Heart right ventricle (tissue), 16 donors: ENCODE measurements around the gene ZHX3. TPM values are rescaled to one million over a fixed set of nuclear protein-coding genes. Genes with fewer than 3 reads are reported as not detected.

Experiments used
- ATAC-seq, 8 donors: fragments of 200-7000 bp; cut with Tn5 transposase; one replicate each; pipeline ENCODE4 v1.9.1; 2020; ENCODE audit warnings: mild to moderate bottlenecking in 8 of 8, moderate library complexity in 8 of 8, moderate number of reproducible peaks in 1 of 8
- DNase-seq, 2 donors: peaks; one replicate each; pipeline ENCODE4 v3.0.0-alpha.2; 2020
- H3K27ac ChIP-seq, 10 donors: fragments of 200-600 bp; sonication (generic) in 2 of 10; one replicate each; pipeline versions ENCODE4 v1.5.0 to v1.8.0; 2020 to 2022; ENCODE audit warnings: mild to moderate bottlenecking in 3 of 10
- H3K27me3 ChIP-seq, 7 donors: fragments of 200-600 bp; one replicate each; pipeline ENCODE4 v1.8.0; 2021 to 2022; ENCODE audit warnings: mild to moderate bottlenecking in 2 of 7
- H3K36me3 ChIP-seq, 9 donors: fragments of 200-600 bp; sonication (generic) in 1 of 9; one replicate each; pipeline versions ENCODE4 v1.5.0 to v1.8.0; 2020 to 2022; ENCODE audit warnings: mild to moderate bottlenecking in 2 of 9
- H3K4me1 ChIP-seq, 9 donors: fragments of 200-600 bp; sonication (generic) in 1 of 9; one replicate each; pipeline versions ENCODE4 v1.5.0 to v1.8.0; 2020 to 2022; ENCODE audit warnings: mild to moderate bottlenecking in 4 of 9
- H3K4me3 ChIP-seq, 10 donors: fragments of 200-600 bp; sonication (generic) in 2 of 10; one replicate each; pipeline versions ENCODE4 v1.5.0 to v1.8.0; 2020 to 2022; ENCODE audit warnings: mild to moderate bottlenecking in 7 of 10, moderate library complexity in 2 of 10
- H3K9me3 ChIP-seq, 11 donors: fragments of 200-600 bp in 10 of 11; sonication (generic) in 2 of 11; one replicate each; pipeline versions ENCODE4 v1.5.0 to v1.8.0; 2013 to 2022; ENCODE audit warnings: mild to moderate bottlenecking in 2 of 11, control low read depth in 1 of 11, moderate library complexity in 1 of 11
- CTCF ChIP-seq, 9 donors: fragments of 200-600 bp; sonication (generic) in 2 of 9; IDR thresholded peaks; one replicate each; pipeline versions ENCODE4 v1.5.0 to v1.8.0; 2021 to 2022; ENCODE audit warnings: antibody characterized with exemption in 9 of 9, mild to moderate bottlenecking in 5 of 9, moderate library complexity in 1 of 9
- WGBS, 2 donors: extraction: QIAGEN DNeasy Blood & Tissue Kit; methylation state at CpG; one replicate each; pipeline ENCODE4 v1.1.7; 2013; ENCODE audit warnings: inconsistent platforms in 1 of 2; 5-methylcytosine and 5-hydroxymethylcytosine counted together
- intact Hi-C, 10 donors: fragments of 100-400 bp; cut with DNase I; formaldehyde crosslinking; loops; one replicate each; pipeline versions ENCODE4 v1.11.1 to v1.14.2; 2022
- polyA plus RNA-seq, 2 donors: library from polyadenylated mRNA; stranded (reverse); fragments of 200-250 nt; gene quantifications; one replicate each; pipeline ENCODE4 v1.2.3, GENCODE V29; 2013
- total RNA-seq, 10 donors: library from RNA; stranded (reverse); fragmentation: NEBNext Ultra II Directional in 3 of 10; extraction: Animal tissue kit (Norgen Biotek cat#: 25700) in 3 of 10; gene quantifications; one replicate each; pipeline versions ENCODE4 v1.2.1 to v1.2.4, GENCODE V29; 2021 to 2023
- donor health status: Arrhythmogenic right ventricular cardiomyopathy.
- donor health status: ischemic (EF 13 %, LVEDD 7.1; RV severe dilation, severe dysfunction).
- donor health status: healthy with polysubstance abuse.
- donor health status: DM: no; HTN: yes; CAD: no.
- donor health status: DM: no; HTN: no; CAD: no.
- donor health status: ischemic (EF 25% LVEDD 6.9; RV normal size, moderate dysfunction).
- donor health status: ischemic (EF 25% LVEDD 5.7; RV mildly dilated, moderate dysfunction).
- donor health status: healthy.
- donor health status: DM: yes; HTN: yes; CAD: no.
- donor health status: Ischemic cardiomyopathy.
- donor health status: ischemic (EF 35%, LVEDD 5.7; RV mildly dilated, moderate dysfunction).
- donor health status: nonischemic (EF 11% LVEDD 7.7; RV severe dilation, severe dysfunction).
- donor health status: DM: yes; HTN: yes; CAD: no.
- donor health status: PGD.
- donor health status: ischemic (EF 29% LVEDD 5.4; RV normal size, mild dysfunction).
- donor health status: nonischemic (EF 23%, LVEDD 6.1; RV moderate dilation, normal function).

ZHX3 gene
- total and polyA plus RNA-seq, 12 donors = 6.5 to 51.8 (median 30.4) TPM

DNA sequence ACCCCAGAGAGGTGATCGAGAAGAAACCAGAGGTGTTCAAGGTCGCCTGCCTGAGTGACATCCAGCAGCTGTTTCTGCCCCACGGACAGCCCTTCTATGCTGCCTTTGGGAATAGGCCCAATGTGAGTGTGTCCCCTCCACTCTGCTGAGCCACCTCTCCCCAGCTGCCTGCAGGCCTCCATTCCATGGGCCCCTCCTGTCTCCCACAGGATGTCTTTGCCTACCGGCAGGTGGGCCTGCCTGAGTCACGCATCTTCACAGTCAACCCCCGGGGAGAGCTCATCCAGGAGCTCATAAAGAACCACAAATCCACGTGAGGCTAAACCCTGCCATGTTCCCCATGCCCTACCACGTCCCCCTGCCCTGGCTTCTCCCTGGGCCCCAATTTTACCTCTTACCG lies 40.7 kb upstream of the ZHX3 start:
- DNase-seq (no peak), ATAC-seq (no peak)
- Histone ChIP-seq H3K9me3 (no peaks in the 10 kb centered on the region), H3K36me3 (peaks cover 0 to 45% (median 10%) of the 10 kb centered on the region in 9 donors), H3K27me3 (no peaks in the 10 kb centered on the region), H3K4me1 (peaks cover 0 to 44% (median 5%) of the 10 kb centered on the region in 9 donors), H3K4me3 (no peak overlapping the region), H3K27ac (peak overlapping the region in 2 of 10 donors; percentile 0 to 16)
- intact Hi-C loops = loop anchor here in 1 of 10 donors (5.0 kb wide), 1 partner anchor 39 kb away; no protein-coding TSS in a partner anchor
- 90% methylated on average over 9 of the region's 9 CpGs for WGBS, 2 donors
- TF ChIP-seq CTCF (IDR thresholded peaks at IDR 0.05) = no peak

GRCh38 chr20:41357424-41358163 lies 40.1 kb upstream of the ZHX3 start:
- no peak overlapping the region for H3K4me3 ChIP-seq
- H3K27me3 ChIP-seq = no peaks in the 10 kb centered on the region
- WGBS, 2 donors = 89 to 93% methylated on average over 10 to 11 of the region's 11 CpGs
- H3K9me3 ChIP-seq = no peaks in the 10 kb centered on the region
- H3K36me3 ChIP-seq = peaks cover 0 to 51% (median 13%) of the 10 kb centered on the region in 9 donors
- peaks cover 0 to 43% (median 5%) of the 10 kb centered on the region in 9 donors for H3K4me1 ChIP-seq
- TF ChIP-seq CTCF (IDR thresholded peaks at IDR 0.05) = no peak
- DNase-seq = no peak
- peak in 2 of 8 donors; percentile 11 to 18 for ATAC-seq
- intact Hi-C loops = loop anchor here in 1 of 10 donors (5.0 kb wide), 1 partner anchor 40 kb away; no protein-coding TSS in a partner anchor
- H3K27ac ChIP-seq = peak overlapping the region in 1 of 10 donors; percentile 16

- H3K4me3 ChIP-seq = no peak overlapping the region
- 80 to 83% methylated on average over 13 of the region's 13 CpGs for WGBS, 2 donors
- no peaks in the 10 kb centered on the region for H3K9me3 ChIP-seq
- peaks cover 0 to 37% (median 0%) of the 10 kb centered on the region in 9 donors for H3K4me1 ChIP-seq
- intact Hi-C loops = loop anchor here in 1 of 10 donors (5.0 kb wide), 1 partner anchor 40 kb away; no protein-coding TSS in a partner anchor
- peaks cover 0 to 58% (median 20%) of the 10 kb centered on the region in 9 donors for H3K36me3 ChIP-seq
- no peak overlapping the region for H3K27ac ChIP-seq
- no peak for TF ChIP-seq CTCF (IDR thresholded peaks at IDR 0.05)
- ATAC-seq (no peak), DNase-seq (no peak)
- H3K27me3 ChIP-seq = no peaks in the 10 kb centered on the region
These were observed 39.4 kb upstream of the ZHX3 start for GRCh38 chr20:41356951-41357350.

DNA sequence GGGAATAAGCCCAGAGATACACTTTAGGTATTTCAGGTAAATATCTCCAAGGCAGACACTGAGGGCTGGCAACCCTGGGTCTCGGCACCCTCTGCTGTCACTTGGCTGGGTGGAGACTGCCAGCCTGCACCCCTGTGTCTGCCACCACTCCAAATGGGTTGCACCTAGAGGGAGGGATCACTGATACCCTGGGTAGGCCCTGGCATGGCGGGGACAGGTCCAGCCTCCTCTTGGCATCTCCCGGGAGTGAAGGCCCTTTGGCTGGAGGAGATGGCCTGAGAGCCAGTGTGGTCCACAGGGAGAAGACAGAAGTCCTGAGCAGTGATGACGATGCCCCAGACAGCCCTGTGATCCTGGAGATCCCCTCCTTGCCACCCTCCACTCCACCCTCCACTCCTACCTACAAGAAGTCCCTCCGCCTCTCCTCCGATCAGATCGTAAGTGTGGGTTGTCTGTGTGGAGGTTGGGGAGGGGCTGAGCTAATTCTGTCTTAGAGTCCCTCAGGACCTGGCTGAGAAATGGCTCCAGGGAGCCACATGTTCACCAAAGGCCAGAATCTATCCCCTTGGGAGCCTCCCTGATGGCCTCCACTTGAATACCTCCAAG lies 38.2 kb upstream of the ZHX3 start:
- DNase-seq = no peak
- WGBS, 2 donors = 87 to 94% methylated on average over 7 of the region's 7 CpGs

More for the DNA sequence above, 38.2 kb upstream of the ZHX3 start:
- Histone ChIP-seq H3K4me3 (no peak overlapping the region), H3K9me3 (no peaks in the 10 kb centered on the region), H3K4me1 (peaks cover 0 to 24% (median 0%) of the 10 kb centered on the region in 9 donors), H3K27ac (no peak overlapping the region), H3K27me3 (no peaks in the 10 kb centered on the region), H3K36me3 (peaks cover 0 to 66% (median 27%) of the 10 kb centered on the region in 9 donors)
- no peak for ATAC-seq
- TF ChIP-seq CTCF (IDR thresholded peaks at IDR 0.05) = no peak
- intact Hi-C loops = loop anchor here in 1 of 10 donors (5.0 kb wide), 1 partner anchor 42 kb away; no protein-coding TSS in a partner anchor
